ENCODE results near the gene SERP2.

DNA sequence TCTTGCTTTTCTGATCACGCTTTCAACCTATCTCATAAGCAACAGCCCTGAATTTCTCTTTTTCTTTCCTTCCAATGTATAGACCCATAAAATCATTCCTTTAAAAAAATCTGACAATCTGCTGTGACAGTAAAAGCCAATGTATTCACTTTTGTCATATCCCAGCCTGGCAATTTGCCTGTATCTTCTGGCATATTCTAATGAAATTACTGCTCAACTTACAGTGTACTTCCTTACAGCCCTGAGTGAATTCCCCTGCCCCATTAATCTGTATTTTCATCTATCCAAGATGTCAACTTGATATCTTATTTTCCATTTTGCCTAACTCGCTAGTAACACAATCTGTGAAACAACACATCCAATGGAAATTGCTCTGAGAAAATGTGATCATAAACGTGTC is 18.0 kb upstream of the SERP2 start:
- TF ChIP-seq CTCF (IDR thresholded peaks at IDR 0.05) (no peak), POLR2A (IDR thresholded peaks at IDR 0.05) (no peak)
